GM12801 (cell line): ENCODE results near the gene DCANP1.

Experiments
- CTCF ChIP-seq: IDR thresholded peaks from one replicate; pipeline ENCODE4 v1.5.1; 2011; ENCODE audit warnings: control low read depth; ENCODE audit not compliant: insufficient read length; ENCODE audit errors: extremely low read depth

DCANP1 gene

GRCh38 chr5:135484674-135485086 is 37.5 kb upstream of the DCANP1 start:
- no peak for TF ChIP-seq CTCF

GRCh38 chr5:135483254-135483653 is 36.1 kb upstream of the DCANP1 start:
- TF ChIP-seq CTCF, result no peak

- TF ChIP-seq CTCF, result no peak
Measured at GRCh38 chr5:135482381-135482933, 35.3 kb upstream of the DCANP1 start.

- TF ChIP-seq CTCF, result no peak
Measured at GRCh38 chr5:135481909-135482311, 34.8 kb upstream of the DCANP1 start.

- no peak for TF ChIP-seq CTCF
Measured at GRCh38 chr5:135481387-135481786, 34.2 kb upstream of the DCANP1 start.

GRCh38 chr5:135480511-135480910 is 33.4 kb upstream of the DCANP1 start:
- TF ChIP-seq CTCF, result no peak

GRCh38 chr5:135478938-135479337 is 31.8 kb upstream of the DCANP1 start:
- no peak for TF ChIP-seq CTCF

- no peak for TF ChIP-seq CTCF
Measured at GRCh38 chr5:135477613-135478066, 30.5 kb upstream of the DCANP1 start.
